Activated naive CD4-positive, alpha-beta T cell treated with anti-CD3 and anti-CD28 coated beads, Interleukin-2, amount 10 ng/mL, durations not matched to agents 5 hours and 36 hours (primary cell): ENCODE measurements around the gene EPHA6. TPM values are rescaled to one million over a fixed set of nuclear protein-coding genes. Genes with fewer than 3 reads are reported as not detected.

ENCODE experiments used
- total RNA-seq, 2 experiments: library from RNA; stranded (reverse); gene quantifications; one replicate each; pipeline ENCODE4 v1.2.3, GENCODE V29; 2021

Gene EPHA6
- total RNA-seq: not detected

GRCh38 chr3:96813820-96814650 lies at the start of gene EPHA6:
EPHA6 (plus strand) TSS chr3:96814594.

GRCh38 chr3:97764407-97765238 lies 950.2 kb downstream of the EPHA6 start, which contains the start of gene ARL6:
ARL6 (plus strand) TSS chr3:97764758; CDS start chr3:97768108, 3,350 bp downstream.

